Measurements from ENCODE around the gene ERO1B.
A peak's percentile ranks its signal among the peaks of the same experiment; 100 is the strongest.

Gene ERO1B

DNA sequence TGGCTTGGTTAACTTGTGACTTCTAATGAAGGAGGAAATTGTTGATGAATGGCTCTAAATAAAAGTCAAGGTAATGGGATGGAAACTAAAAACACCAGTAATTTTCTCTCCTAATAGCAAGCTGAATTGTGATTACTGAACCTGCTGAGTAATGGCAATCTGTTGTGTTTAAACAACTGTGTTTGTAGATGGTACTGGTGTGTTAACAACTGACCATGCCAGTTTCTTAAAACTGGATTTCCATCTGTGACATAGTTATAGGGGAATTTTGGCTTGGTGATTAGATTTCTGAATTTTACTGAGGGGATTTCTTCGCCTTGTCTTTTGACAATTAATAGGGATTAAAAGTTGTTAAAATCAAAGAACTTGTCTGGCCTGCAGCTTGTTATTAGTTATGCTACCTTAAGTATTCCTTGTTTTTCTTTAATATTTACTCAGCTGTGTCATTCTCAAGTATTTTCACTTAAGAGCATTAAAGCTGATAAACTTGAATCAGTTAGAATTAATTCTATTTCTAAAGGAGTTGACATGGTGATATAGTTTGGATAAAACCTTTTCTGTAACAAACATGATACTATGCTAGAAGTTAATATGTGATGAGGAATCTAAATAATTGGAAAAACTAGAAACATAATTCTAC lies 7.9 kb upstream of the ERO1B start:
- DNase-seq (ENCODE audit: extremely low read depth, insufficient read length) = no peak
- H3K4me3 ChIP-seq (replicated peaks; ENCODE audit: low read depth, low read length) = no peak overlapping the region
- H3K27me3 ChIP-seq (replicated peaks; ENCODE audit: control insufficient read depth, insufficient read depth, low read length) = no peaks in the 10 kb centered on the region
- no peaks in the 10 kb centered on the region for H3K36me3 ChIP-seq (ENCODE audit: control insufficient read depth, insufficient read depth, low read length)
- TF ChIP-seq, protein P1, sequence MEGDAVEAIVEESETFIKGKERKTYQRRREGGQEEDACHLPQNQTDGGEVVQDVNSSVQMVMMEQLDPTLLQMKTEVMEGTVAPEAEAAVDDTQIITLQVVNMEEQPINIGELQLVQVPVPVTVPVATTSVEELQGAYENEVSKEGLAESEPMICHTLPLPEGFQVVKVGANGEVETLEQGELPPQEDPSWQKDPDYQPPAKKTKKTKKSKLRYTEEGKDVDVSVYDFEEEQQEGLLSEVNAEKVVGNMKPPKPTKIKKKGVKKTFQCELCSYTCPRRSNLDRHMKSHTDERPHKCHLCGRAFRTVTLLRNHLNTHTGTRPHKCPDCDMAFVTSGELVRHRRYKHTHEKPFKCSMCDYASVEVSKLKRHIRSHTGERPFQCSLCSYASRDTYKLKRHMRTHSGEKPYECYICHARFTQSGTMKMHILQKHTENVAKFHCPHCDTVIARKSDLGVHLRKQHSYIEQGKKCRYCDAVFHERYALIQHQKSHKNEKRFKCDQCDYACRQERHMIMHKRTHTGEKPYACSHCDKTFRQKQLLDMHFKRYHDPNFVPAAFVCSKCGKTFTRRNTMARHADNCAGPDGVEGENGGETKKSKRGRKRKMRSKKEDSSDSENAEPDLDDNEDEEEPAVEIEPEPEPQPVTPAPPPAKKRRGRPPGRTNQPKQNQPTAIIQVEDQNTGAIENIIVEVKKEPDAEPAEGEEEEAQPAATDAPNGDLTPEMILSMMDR (IDR thresholded peaks at IDR 0.05; ENCODE audit: insufficient read depth, low read length, poor library complexity, severe bottlenecking) = no peak

DNA sequence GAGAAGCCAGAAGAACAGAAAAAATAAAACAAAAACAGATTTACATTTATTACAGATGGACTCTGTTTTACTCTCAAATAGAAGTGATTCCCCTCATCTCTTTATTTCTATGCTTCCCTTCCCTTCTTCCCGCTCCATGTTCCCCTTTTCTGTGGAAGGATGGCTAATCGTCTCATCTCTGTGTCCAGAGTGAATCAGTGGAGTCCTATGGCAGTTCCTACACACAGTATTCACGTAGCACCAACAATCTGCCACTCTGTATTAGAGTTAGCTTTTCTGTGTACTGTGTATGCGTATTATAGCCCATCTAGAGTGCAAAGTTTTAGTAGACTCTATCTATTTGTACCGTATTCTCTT lies 6.8 kb upstream of the ERO1B start:
- H3K36me3 ChIP-seq (ENCODE audit: control insufficient read depth, insufficient read depth, low read length) = no peaks in the 10 kb centered on the region
- no peak for DNase-seq (ENCODE audit: extremely low read depth, insufficient read length)
- H3K4me3 ChIP-seq (replicated peaks; ENCODE audit: low read depth, low read length) = no peak overlapping the region
- no peaks in the 10 kb centered on the region for H3K27me3 ChIP-seq (replicated peaks; ENCODE audit: control insufficient read depth, insufficient read depth, low read length)
- TF ChIP-seq, protein P1 (IDR thresholded peaks at IDR 0.05; ENCODE audit: insufficient read depth, low read length, poor library complexity, severe bottlenecking) = no peak

DNA sequence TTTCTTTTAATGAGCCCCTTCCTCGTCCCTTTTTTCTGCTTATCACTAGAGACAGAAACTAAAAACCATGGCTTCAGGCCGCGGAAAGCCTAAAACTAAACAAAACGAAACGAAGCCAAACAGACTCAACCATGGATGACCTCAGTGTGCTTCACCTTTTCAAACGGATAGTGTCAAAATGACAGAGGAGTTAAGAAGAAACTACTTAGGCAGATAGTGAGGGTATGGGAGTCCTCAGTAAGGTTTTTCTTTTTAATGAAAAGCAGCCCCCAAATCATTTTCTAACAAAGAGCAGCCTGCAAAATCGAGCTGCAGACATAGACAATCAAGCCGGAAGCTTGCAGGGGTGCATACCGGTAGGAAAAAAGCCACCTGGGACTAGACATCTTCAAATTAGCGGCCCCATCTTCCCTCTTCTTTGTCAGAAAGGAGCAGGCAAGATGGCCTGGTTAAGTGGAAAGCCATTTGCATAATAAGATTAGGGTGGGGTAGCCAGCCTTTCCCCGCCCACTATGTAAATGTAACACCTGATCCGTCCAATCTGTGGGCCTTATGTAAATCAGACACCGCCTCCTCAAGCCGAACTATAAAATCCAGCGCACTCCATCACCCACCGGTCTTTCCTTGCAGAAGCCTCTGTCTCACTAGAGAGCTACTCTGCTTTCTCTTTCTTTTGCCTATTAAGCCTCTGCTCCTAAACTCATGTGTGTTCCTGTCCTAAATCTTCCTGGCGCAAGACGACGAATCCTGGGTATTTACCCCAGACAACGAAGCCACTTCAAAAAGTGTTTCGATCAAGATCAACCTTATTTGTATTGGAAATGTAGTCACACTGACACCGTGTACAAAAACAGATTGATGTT lies 6.2 kb upstream of the ERO1B start:
- no peaks in the 10 kb centered on the region for H3K36me3 ChIP-seq (ENCODE audit: control insufficient read depth, insufficient read depth, low read length)
- TF ChIP-seq, protein P1 (IDR thresholded peaks at IDR 0.05; ENCODE audit: insufficient read depth, low read length, poor library complexity, severe bottlenecking) = no peak
- H3K4me3 ChIP-seq (replicated peaks; ENCODE audit: low read depth, low read length) = no peak overlapping the region
- no peak for DNase-seq (ENCODE audit: extremely low read depth, insufficient read length)
- no peaks in the 10 kb centered on the region for H3K27me3 ChIP-seq (replicated peaks; ENCODE audit: control insufficient read depth, insufficient read depth, low read length)

DNA sequence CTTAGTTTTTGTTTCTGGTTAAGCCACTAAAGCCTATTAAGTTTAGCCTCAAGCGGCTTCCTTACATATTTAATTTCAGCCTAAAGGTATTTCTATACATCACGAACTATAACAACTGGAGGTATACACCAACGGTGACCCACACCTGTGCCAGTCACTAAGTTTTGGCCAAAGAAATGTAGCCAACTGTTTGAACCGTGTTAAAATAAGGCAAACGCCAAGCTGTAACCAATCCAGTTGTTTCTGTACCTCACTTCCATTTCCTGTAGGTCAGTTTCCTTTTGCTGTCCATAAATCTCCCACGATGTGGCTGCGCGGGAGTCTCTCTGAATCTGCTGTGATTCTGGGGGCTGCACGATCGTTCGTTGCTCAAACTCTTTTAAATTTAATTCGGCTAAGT lies 5.6 kb upstream of the ERO1B start:
- TF ChIP-seq, protein P1 (IDR thresholded peaks at IDR 0.05; ENCODE audit: insufficient read depth, low read length, poor library complexity, severe bottlenecking) = no peak
- DNase-seq (ENCODE audit: extremely low read depth, insufficient read length) = no peak
- Histone ChIP-seq H3K4me3 (replicated peaks; ENCODE audit: low read depth, low read length) (no peak overlapping the region), H3K36me3 (ENCODE audit: control insufficient read depth, insufficient read depth, low read length) (no peaks in the 10 kb centered on the region), H3K27me3 (replicated peaks; ENCODE audit: control insufficient read depth, insufficient read depth, low read length) (no peaks in the 10 kb centered on the region)

DNA sequence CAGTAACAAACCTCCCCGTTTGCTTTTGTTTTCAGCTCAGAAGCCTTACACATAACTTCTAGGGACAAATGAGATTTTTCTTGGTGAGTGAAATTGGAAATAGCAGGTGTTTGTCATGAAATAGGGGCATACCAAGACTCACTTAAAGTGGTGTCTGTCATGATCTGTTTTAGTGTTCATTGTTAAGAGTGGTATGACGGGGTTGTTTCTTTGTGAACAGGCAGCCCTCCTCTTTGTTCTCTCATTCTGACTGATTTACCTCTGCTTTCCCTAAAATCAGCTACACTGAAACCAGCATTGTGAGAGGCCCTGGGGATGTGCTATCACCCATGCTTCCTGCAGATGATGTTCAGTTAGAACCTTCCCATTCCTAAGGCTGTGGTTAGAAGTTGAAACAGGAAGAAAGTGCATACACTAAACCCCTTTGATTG lies 2.5 kb upstream of the ERO1B start:
- peak; percentile 81 for DNase-seq (ENCODE audit: extremely low read depth, insufficient read length)
- H3K4me3 ChIP-seq (replicated peaks; ENCODE audit: low read depth, low read length) = peak overlapping the region; percentile 45
- TF ChIP-seq, protein P1 (IDR thresholded peaks at IDR 0.05; ENCODE audit: insufficient read depth, low read length, poor library complexity, severe bottlenecking) = no peak
- no peaks in the 10 kb centered on the region for H3K27me3 ChIP-seq (replicated peaks; ENCODE audit: control insufficient read depth, insufficient read depth, low read length)
- no peaks in the 10 kb centered on the region for H3K36me3 ChIP-seq (ENCODE audit: control insufficient read depth, insufficient read depth, low read length)
